Tibial nerve (tissue), 4 donors: ENCODE data around the gene RPLP1. TPM values are rescaled to one million over a fixed set of nuclear protein-coding genes. Genes with fewer than 3 reads are reported as not detected.
A peak's percentile ranks its signal among the peaks of the same experiment; 100 is the strongest.

Experiments
- DNase-seq, 2 donors: peaks; one replicate each; pipeline ENCODE4 v3.0.0-alpha.2; 2019; ENCODE audit warnings: low spot score in 2 of 2
- H3K27ac ChIP-seq, 4 donors: fragments of 200-600 bp; sonication (generic) in 3 of 4; one replicate each; pipeline ENCODE4 v1.5.1; 2017 to 2019; ENCODE audit warnings: mild to moderate bottlenecking in 1 of 4
- H3K27me3 ChIP-seq, 2 donors: fragments of 200-600 bp; sonication (generic) in 1 of 2; one replicate each; pipeline versions ENCODE4 v1.5.1 to v1.6.0; 2017 to 2019
- H3K36me3 ChIP-seq, 3 donors: fragments of 200-600 bp; sonication (generic); one replicate each; pipeline ENCODE4 v1.5.1; 2018 to 2019
- H3K4me1 ChIP-seq, 4 donors: fragments of 200-600 bp; sonication (generic) in 3 of 4; one replicate each; pipeline ENCODE4 v1.5.1; 2017 to 2019
- H3K4me3 ChIP-seq, 4 donors: fragments of 200-600 bp; sonication (generic) in 3 of 4; one replicate each; pipeline ENCODE4 v1.5.1; 2017 to 2019; ENCODE audit warnings: mild to moderate bottlenecking in 1 of 4, moderate library complexity in 1 of 4
- H3K9me3 ChIP-seq, 4 donors: fragments of 200-600 bp; sonication (generic) in 3 of 4; one replicate each; pipeline ENCODE4 v1.5.1; 2017 to 2019
- EP300 ChIP-seq, 2 donors: sonication (generic); formaldehyde crosslinking; IDR thresholded peaks; one replicate each; pipeline ENCODE4 v1.6.1; 2017; ENCODE audit warnings: antibody characterized with exemption in 2 of 2, mild to moderate bottlenecking in 1 of 2
- POLR2A ChIP-seq, 2 donors: fragments of 450-650 bp; IDR thresholded peaks; one replicate each; pipeline ENCODE4 v1.6.1; 2017; ENCODE audit warnings: antibody characterized with exemption in 2 of 2, mild to moderate bottlenecking in 2 of 2, moderate library complexity in 2 of 2
- WGBS, 2 donors: methylation state at CpG; one replicate each; pipeline ENCODE4 v1.1.5; 2018; 5-methylcytosine and 5-hydroxymethylcytosine counted together
- total RNA-seq, 4 donors: library from RNA; depleted of rRNA; stranded (reverse); fragments of >200 nt; gene quantifications; one replicate each; pipeline ENCODE4 v1.1.0, GENCODE V29; 2016
- TF ChIP-seq, protein P1 (sequence below), 5 experiments: fragments of 200-600 bp in 3 of 5; fragments of 450-650 bp in 2 of 5; sonication (generic) in 3 of 5; IDR thresholded peaks; one replicate each; pipeline ENCODE4 v1.5.1; 2016 to 2019; ENCODE audit warnings: antibody characterized with exemption in 5 of 5, mild to moderate bottlenecking in 3 of 5, moderate library complexity in 2 of 5

The RPLP1 gene
- total RNA-seq, 4 donors from 2014 or later, result 435 to 693 (median 620) TPM

DNA sequence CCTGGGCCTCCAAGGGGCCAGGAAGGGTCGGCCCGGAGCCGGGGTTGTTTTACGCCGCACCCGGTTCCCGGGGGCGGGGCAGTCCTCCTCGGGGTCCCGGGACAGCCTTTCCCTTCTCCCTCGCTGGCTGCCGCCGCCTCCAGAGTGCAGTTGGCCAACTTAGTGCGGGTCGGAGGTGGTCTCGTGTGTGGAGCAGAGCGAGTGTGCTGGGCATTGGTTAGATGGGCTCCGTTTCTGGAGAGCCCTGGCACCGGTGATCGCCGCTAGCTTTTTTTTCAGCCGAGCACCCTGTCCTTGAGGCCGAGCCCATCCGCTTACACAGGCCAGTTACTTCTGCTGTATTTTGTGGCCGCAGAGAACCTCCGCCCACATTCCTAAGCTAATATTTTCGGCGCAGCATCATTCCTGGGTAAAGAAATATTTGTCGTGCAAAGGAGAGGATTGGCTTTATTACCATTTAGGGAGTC, 37.9 kb upstream of the RPLP1 start:
- Histone ChIP-seq H3K9me3 (no peaks in the 10 kb centered on the region), H3K27ac (peak overlapping the region in 3 of 4 donors; percentile 39 to 80 (median 56)), H3K36me3 (no peaks in the 10 kb centered on the region), H3K4me1 (peaks cover 0 to 13% (median 3%) of the 10 kb centered on the region in 4 donors), H3K4me3 (peak overlapping the region; percentile 36 to 93 (median 70)), H3K27me3 (no peaks in the 10 kb centered on the region)
- peak in 1 of 2 donors; percentile 15 for DNase-seq
- 0 to 1% methylated on average over 20 to 26 of the region's 29 CpGs for WGBS, 2 donors
- TF ChIP-seq EP300 (IDR thresholded peaks at IDR 0.05) (no peak), POLR2A (IDR thresholded peaks at IDR 0.05) (no peak)
- TF ChIP-seq, protein P1, sequence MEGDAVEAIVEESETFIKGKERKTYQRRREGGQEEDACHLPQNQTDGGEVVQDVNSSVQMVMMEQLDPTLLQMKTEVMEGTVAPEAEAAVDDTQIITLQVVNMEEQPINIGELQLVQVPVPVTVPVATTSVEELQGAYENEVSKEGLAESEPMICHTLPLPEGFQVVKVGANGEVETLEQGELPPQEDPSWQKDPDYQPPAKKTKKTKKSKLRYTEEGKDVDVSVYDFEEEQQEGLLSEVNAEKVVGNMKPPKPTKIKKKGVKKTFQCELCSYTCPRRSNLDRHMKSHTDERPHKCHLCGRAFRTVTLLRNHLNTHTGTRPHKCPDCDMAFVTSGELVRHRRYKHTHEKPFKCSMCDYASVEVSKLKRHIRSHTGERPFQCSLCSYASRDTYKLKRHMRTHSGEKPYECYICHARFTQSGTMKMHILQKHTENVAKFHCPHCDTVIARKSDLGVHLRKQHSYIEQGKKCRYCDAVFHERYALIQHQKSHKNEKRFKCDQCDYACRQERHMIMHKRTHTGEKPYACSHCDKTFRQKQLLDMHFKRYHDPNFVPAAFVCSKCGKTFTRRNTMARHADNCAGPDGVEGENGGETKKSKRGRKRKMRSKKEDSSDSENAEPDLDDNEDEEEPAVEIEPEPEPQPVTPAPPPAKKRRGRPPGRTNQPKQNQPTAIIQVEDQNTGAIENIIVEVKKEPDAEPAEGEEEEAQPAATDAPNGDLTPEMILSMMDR (IDR thresholded peaks at IDR 0.05), result no peak

DNA sequence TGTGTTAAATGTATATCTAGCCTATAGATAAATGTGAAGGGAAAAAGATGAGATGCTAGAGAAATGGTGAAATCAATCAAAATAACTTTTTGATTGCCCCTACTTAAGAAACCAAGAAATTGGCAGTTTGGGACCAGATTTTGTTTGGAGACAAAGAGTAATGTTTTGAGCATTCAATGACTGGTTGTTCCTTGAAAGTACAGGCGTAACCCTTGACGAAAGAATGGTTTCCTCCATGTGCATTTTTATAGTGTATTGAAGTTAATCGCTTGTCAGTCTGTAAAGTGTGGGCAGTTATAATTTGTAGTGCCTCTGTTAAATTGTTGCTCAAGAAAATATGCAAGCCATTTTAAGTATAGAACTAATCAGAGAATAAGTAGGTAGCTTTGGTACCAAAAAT, 37.2 kb upstream of the RPLP1 start:
- Histone ChIP-seq H3K27me3 (no peaks in the 10 kb centered on the region), H3K36me3 (no peaks in the 10 kb centered on the region), H3K4me1 (peaks cover 0 to 13% (median 3%) of the 10 kb centered on the region in 4 donors), H3K9me3 (no peaks in the 10 kb centered on the region), H3K27ac (no peak overlapping the region), H3K4me3 (peak overlapping the region in 1 of 4 donors; percentile 36)
- 56 to 63% methylated on average over 3 of the region's 3 CpGs for WGBS, 2 donors
- TF ChIP-seq POLR2A (IDR thresholded peaks at IDR 0.05), result no peak
- no peak for TF ChIP-seq EP300 (IDR thresholded peaks at IDR 0.05)
- TF ChIP-seq, protein P1 (IDR thresholded peaks at IDR 0.05), result no peak
- no peak for DNase-seq

DNA sequence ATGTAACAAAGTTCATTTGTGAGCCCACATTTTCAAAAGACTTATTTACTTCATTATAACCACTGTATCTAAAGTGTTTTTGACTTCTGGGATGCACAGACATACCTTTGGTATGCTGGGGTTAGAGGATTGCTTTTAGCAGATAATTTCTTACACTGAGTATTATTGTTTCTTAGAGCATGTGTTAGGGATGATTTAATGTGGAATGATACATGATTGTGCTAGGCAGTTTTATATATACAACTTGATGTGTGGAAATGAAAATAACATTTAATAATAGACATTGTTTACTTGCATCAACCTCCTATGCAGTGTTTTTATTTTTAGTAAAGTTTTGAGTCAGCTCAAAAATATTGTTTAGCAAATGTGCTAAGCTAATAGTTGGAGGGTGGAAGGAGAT, 35.0 kb upstream of the RPLP1 start:
- H3K4me1 ChIP-seq, result peaks cover 0 to 16% (median 3%) of the 10 kb centered on the region in 4 donors
- no peaks in the 10 kb centered on the region for H3K27me3 ChIP-seq
- H3K4me3 ChIP-seq, result no peak overlapping the region
- TF ChIP-seq POLR2A (IDR thresholded peaks at IDR 0.05), result no peak
- TF ChIP-seq EP300 (IDR thresholded peaks at IDR 0.05), result no peak
- TF ChIP-seq, protein P1 (IDR thresholded peaks at IDR 0.05), result no peak
- H3K36me3 ChIP-seq, result no peaks in the 10 kb centered on the region
- no peak for DNase-seq
- H3K9me3 ChIP-seq, result no peaks in the 10 kb centered on the region
- H3K27ac ChIP-seq, result no peak overlapping the region

DNA sequence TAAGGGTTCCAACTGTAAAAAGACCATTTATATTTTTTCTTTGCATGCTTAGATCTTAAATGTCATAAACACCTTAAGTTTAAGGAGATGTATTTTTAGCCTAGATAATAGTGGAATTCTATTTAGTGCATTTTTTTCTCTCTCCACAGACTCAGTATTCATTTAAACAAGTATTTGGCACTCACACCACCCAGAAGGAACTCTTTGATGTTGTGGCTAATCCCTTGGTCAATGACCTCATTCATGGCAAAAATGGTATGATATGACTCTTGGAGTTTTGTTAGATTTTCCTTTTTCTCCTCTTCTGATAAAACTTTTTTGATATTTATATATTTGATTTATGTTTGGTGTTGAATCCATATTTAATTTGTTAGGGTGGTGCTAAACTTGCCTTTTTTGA, 31.1 kb upstream of the RPLP1 start:
- Histone ChIP-seq H3K27me3 (no peaks in the 10 kb centered on the region), H3K36me3 (peaks cover 0 to under 1% (median 0%) of the 10 kb centered on the region in 3 donors), H3K4me1 (peaks cover 0 to 4% (median 0%) of the 10 kb centered on the region in 4 donors), H3K27ac (peak overlapping the region in 2 of 4 donors; percentile 39 to 46), H3K4me3 (no peak overlapping the region), H3K9me3 (no peaks in the 10 kb centered on the region)
- TF ChIP-seq POLR2A (IDR thresholded peaks at IDR 0.05) (no peak), EP300 (IDR thresholded peaks at IDR 0.05) (no peak)
- TF ChIP-seq, protein P1 (IDR thresholded peaks at IDR 0.05), result no peak
- DNase-seq, result no peak

DNA sequence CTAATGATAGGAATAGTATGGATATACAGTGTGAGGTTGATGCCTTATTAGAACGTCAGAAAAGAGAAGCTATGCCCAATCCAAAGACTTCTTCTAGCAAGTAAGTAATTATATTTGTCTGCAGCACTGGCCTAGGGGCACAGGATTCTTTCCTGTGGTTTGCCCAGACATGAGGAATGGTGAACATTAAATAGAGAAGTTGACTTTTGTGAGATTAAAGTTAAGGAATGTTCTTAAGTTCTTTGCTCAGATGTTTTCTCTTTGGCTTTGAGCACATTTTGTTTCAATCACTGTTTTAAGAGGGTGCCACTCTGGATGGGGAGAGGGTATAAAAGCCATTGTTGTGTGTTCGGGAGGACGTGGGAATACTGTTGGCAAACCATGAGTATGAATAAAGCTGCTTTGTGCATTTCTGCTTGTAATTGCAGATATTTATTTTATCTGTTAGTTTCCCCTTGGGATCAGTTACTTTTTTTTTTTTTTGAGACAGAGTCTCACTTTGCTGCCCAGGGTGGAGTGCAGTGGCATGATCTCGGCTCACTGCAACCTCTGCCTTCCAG, 30.2 kb upstream of the RPLP1 start:
- no peaks in the 10 kb centered on the region for H3K27me3 ChIP-seq
- peak overlapping the region in 2 of 4 donors; percentile 39 to 46 for H3K27ac ChIP-seq
- no peak overlapping the region for H3K4me3 ChIP-seq
- peaks cover 0 to 9% (median 0%) of the 10 kb centered on the region in 3 donors for H3K36me3 ChIP-seq
- DNase-seq, result no peak
- WGBS, 2 donors, result 48 to 58% methylated on average over 4 of the region's 4 CpGs
- peaks cover 0 to 4% (median 0%) of the 10 kb centered on the region in 4 donors for H3K4me1 ChIP-seq
- TF ChIP-seq, protein P1 (IDR thresholded peaks at IDR 0.05), result no peak
- TF ChIP-seq EP300 (IDR thresholded peaks at IDR 0.05) (no peak), POLR2A (IDR thresholded peaks at IDR 0.05) (no peak)
- no peaks in the 10 kb centered on the region for H3K9me3 ChIP-seq
